Measurements from ENCODE around the gene KRTAP25-1. TPM values are rescaled to one million over a fixed set of nuclear protein-coding genes. Genes with fewer than 3 reads are reported as not detected.

Gene KRTAP25-1
- total and polyA plus RNA-seq, 2 of the 4 experiments (the other 2 are of a cell fraction): not detected

GRCh38 chr21:30320215-30320614 is 30.9 kb upstream of the KRTAP25-1 start, which contains the start of gene KRTAP26-1:
TSS of gene KRTAP26-1 (minus strand) at chr21:30320315. CDS start at chr21:30320035, 280 bp downstream.
- in situ Hi-C loops (cut with MboI; ENCODE audit: low sequenced_read_pairs): no loop called here
- ChIA-PET POLR2A (ENCODE audit: unreplicated experiment) (no interaction called here), CTCF (no interaction called here)
- no peak within 1 kb of the TSS for H3K4me2 ChIP-seq (ENCODE audit: low read depth, low read length)
- no peak within 1 kb of the TSS for H2BK15ac ChIP-seq (ENCODE audit: low read depth, low read length)
- H4K8ac ChIP-seq (ENCODE audit: low read depth in 2 of 2, low read length in 2 of 2): no peak within 1 kb of the TSS
- WGBS, 2 experiments (ENCODE audit: extremely low coverage in 2 of 2, insufficient read length in 1 of 2): no CpG with 5 or more reads among the region's 2 CpGs
- DNase-seq (no peak), ATAC-seq (ENCODE audit: low read depth) (no peak)
- no peak within 1 kb of the TSS for H3K14ac ChIP-seq (replicated peaks; ENCODE audit: low read depth, low read length)
- H2AFZ ChIP-seq (replicated peaks; ENCODE audit: low read length, poor library complexity): no peak within 1 kb of the TSS
- no peak within 1 kb of the TSS for H3K56ac ChIP-seq (ENCODE audit: extremely low read depth, insufficient read depth, low read length)
- H2BK120ac ChIP-seq (ENCODE audit: low read depth, low read length): no peak within 1 kb of the TSS
- H3K23ac ChIP-seq (ENCODE audit: low read depth, low read length): no peak within 1 kb of the TSS
- H2AK9ac ChIP-seq (replicated peaks; ENCODE audit: low read depth, low read length, poor library complexity): no peak within 1 kb of the TSS
- no TSS peak for BruUV-seq (replicated peaks)
- intact Hi-C loops (cut with micrococcal nuclease): no loop called here
- no peak within 1 kb of the TSS for H3K27ac ChIP-seq (ENCODE audit: insufficient read depth, low read length)
- no peaks in the 10 kb centered on the region for H3K9me1 ChIP-seq (ENCODE audit: insufficient read depth, low read length)
- H4K91ac ChIP-seq (ENCODE audit: insufficient read depth, low read depth, low read length): no peak within 1 kb of the TSS
- no peaks in the 10 kb centered on the region for H3K36me3 ChIP-seq (ENCODE audit: control insufficient read depth, insufficient read depth, low read length)
- no peak within 1 kb of the TSS for H2BK5ac ChIP-seq (ENCODE audit: low read depth, low read length, poor library complexity, severe bottlenecking)
- no peak within 1 kb of the TSS for H2BK20ac ChIP-seq (ENCODE audit: low read depth, low read length)
- no peak within 1 kb of the TSS for H3K9ac ChIP-seq (ENCODE audit: low read depth, low read length)
- TF ChIP-seq MXI1 (IDR thresholded peaks at IDR 0.05; ENCODE audit: borderline replicate concordance, low read depth, low read length) (no peak), RCOR1 (IDR thresholded peaks at IDR 0.05; ENCODE audit: insufficient replicate concordance, low read length) (no peak), MAFK (IDR thresholded peaks at IDR 0.05; ENCODE audit: low read depth, low read length) (no peak), RFX5 (IDR thresholded peaks at IDR 0.05; ENCODE audit: low read depth, low read length) (no peak), FOS (IDR thresholded peaks at IDR 0.05; ENCODE audit: low read depth, low read length) (no peak), POLR2A (IDR thresholded peaks at IDR 0.05; ENCODE audit: low read depth, low read length) (no peak), RAD21 (IDR thresholded peaks at IDR 0.05; ENCODE audit: low read length) (no peak), CTCF (conservative IDR thresholded peaks at IDR 0.05; ENCODE audit: low read depth, low read length) (no peak), MAZ (IDR thresholded peaks at IDR 0.05; ENCODE audit: borderline replicate concordance, low read depth, low read length) (no peak), NFE2L2 (IDR thresholded peaks at IDR 0.05; ENCODE audit: low read depth, low read length) (no peak), CEBPB (IDR thresholded peaks at IDR 0.05; ENCODE audit: low read depth, low read length) (no peak), ELK1 (IDR thresholded peaks at IDR 0.05; ENCODE audit: borderline replicate concordance, low read depth, low read length) (no peak), CHD1 (IDR thresholded peaks at IDR 0.05; ENCODE audit: low read depth, low read length) (no peak), BHLHE40 (IDR thresholded peaks at IDR 0.05; ENCODE audit: low read depth, low read length) (no peak), SMC3 (IDR thresholded peaks at IDR 0.05; ENCODE audit: low read depth, low read length) (no peak), USF2 (IDR thresholded peaks at IDR 0.05; ENCODE audit: low read depth, low read length) (no peak)
- H3K4ac ChIP-seq (ENCODE audit: low read depth, low read length): no peak within 1 kb of the TSS
- dilution Hi-C loops (cut with HindIII; ENCODE audit: low sequenced_read_pairs, unreplicated experiment): no loop called here
- no peaks in the 10 kb centered on the region for H3K79me1 ChIP-seq (ENCODE audit: low read depth in 1 of 2, low read length in 2 of 2)
- H3K9me3 ChIP-seq (ENCODE audit: control insufficient read depth, insufficient read depth, low read length): peaks cover 6% of the 10 kb centered on the region
- no peaks in the 10 kb centered on the region for H3K4me1 ChIP-seq (ENCODE audit: control insufficient read depth, insufficient read depth, low read length)
- H4K20me1 ChIP-seq (ENCODE audit: insufficient read depth, low read length): no peaks in the 10 kb centered on the region
- no peak within 1 kb of the TSS for H3K18ac ChIP-seq (ENCODE audit: low read depth, low read length)
- H3K4me3 ChIP-seq (ENCODE audit: insufficient read depth, low read depth, low read length): no peak within 1 kb of the TSS
- no peaks in the 10 kb centered on the region for H3K27me3 ChIP-seq (ENCODE audit: control insufficient read depth, insufficient read depth, low read length)
- H4K5ac ChIP-seq (ENCODE audit: low read depth, low read length): no peak within 1 kb of the TSS
- no peak within 1 kb of the TSS for H2AK5ac ChIP-seq (ENCODE audit: low read depth, low read length)

Data from IMR-90 (cell line).